ENCODE data around the gene TEC.
"Not testable (repeated sequence)": the region's sequence is repeated elsewhere in the genome, so short reads cannot be mapped to it uniquely, and the experiment has no call there.

TEC gene

GRCh38 chr4:48237996-48238645, 31.5 kb downstream of the TEC start:
- DNase-seq: no peak

- DNase-seq: no peak
Measured at GRCh38 chr4:48235050-48235449, 34.6 kb downstream of the TEC start.

- no peak for DNase-seq
Measured at GRCh38 chr4:48234575-48234974, 35.1 kb downstream of the TEC start.

GRCh38 chr4:48228949-48229348, 40.7 kb downstream of the TEC start:
- DNase-seq: no peak

- DNase-seq: no peak
Measured at GRCh38 chr4:48227662-48228061, 42.0 kb downstream of the TEC start.

GRCh38 chr4:48226199-48226598, 43.4 kb downstream of the TEC start:
- DNase-seq: no peak

GRCh38 chr4:48225368-48226141, 44.1 kb downstream of the TEC start:
- DNase-seq: no peak

- DNase-seq: no peak
Measured at GRCh38 chr4:48224606-48225005, 45.0 kb downstream of the TEC start.

GRCh38 chr4:48223633-48224295, 45.9 kb downstream of the TEC start:
- no peak for DNase-seq

- DNase-seq: no peak
Measured at GRCh38 chr4:48222491-48222890, 47.1 kb downstream of the TEC start.

GRCh38 chr4:48219430-48219829, 50.2 kb downstream of the TEC start:
- DNase-seq: not testable (repeated sequence)

GRCh38 chr4:48216563-48216962, 53.1 kb downstream of the TEC start:
- DNase-seq: no peak

GRCh38 chr4:48215977-48216376, 53.7 kb downstream of the TEC start:
- DNase-seq: no peak

- no peak for DNase-seq
Measured at GRCh38 chr4:48212165-48212564, 57.5 kb downstream of the TEC start.

GRCh38 chr4:48210966-48211328, 58.7 kb downstream of the TEC start:
- no peak for DNase-seq

GRCh38 chr4:48205626-48206025, 64.0 kb downstream of the TEC start:
- no peak for DNase-seq

- no peak for DNase-seq
Measured at GRCh38 chr4:48205107-48205506, 64.5 kb downstream of the TEC start.

GRCh38 chr4:48203819-48204218, 65.8 kb downstream of the TEC start:
- no peak for DNase-seq

GRCh38 chr4:48197643-48198237, 71.9 kb downstream of the TEC start:
- DNase-seq: no peak

GRCh38 chr4:48196758-48197504, 72.7 kb downstream of the TEC start:
- no peak for DNase-seq

- no peak for DNase-seq
Measured at GRCh38 chr4:48195853-48196252, 73.8 kb downstream of the TEC start.

- no peak for DNase-seq
Measured at GRCh38 chr4:48195374-48195773, 74.3 kb downstream of the TEC start.

- no peak for DNase-seq
Measured at GRCh38 chr4:48194971-48195370, 74.7 kb downstream of the TEC start.
